Tibial artery (tissue), 4 donors: ENCODE results near the gene ATF6.

ENCODE experiments used
- DNase-seq, 2 donors: peaks; one replicate each; pipeline ENCODE4 v3.0.0-alpha.2; 2019
- H3K27ac ChIP-seq, 2 donors: fragments of 200-600 bp; sonication (generic) in 1 of 2; 1 replicate in 1 of 2; 2 replicates in 1 of 2; pipeline ENCODE4 v1.5.1; 2018 to 2019; ENCODE audit warnings: mild to moderate bottlenecking in 1 of 2
- H3K27me3 ChIP-seq, 2 donors: fragments of 200-600 bp; sonication (generic) in 1 of 2; one replicate each; pipeline versions ENCODE4 v1.5.1 to v1.6.0; 2016 to 2019
- H3K36me3 ChIP-seq, 3 donors: fragments of 200-600 bp; sonication (generic) in 2 of 3; one replicate each; pipeline ENCODE4 v1.5.1; 2016 to 2019; ENCODE audit warnings: mild to moderate bottlenecking in 2 of 3
- H3K4me1 ChIP-seq, 4 donors: fragments of 200-600 bp; sonication (generic) in 2 of 4; 1 replicate in 3 of 4; 2 replicates in 1 of 4; pipeline ENCODE4 v1.5.1; 2016 to 2019
- H3K4me3 ChIP-seq, 2 donors: fragments of 200-600 bp; sonication (generic) in 1 of 2; 1 replicate in 1 of 2; 2 replicates in 1 of 2; pipeline ENCODE4 v1.5.1; 2018 to 2019; ENCODE audit warnings: mild to moderate bottlenecking in 2 of 2
- H3K9me3 ChIP-seq, 3 donors: fragments of 200-600 bp; sonication (generic) in 1 of 3; one replicate each; pipeline ENCODE4 v1.5.1; 2016 to 2019
- intact Hi-C: fragments of 100-400 bp; cut with DNase I; formaldehyde crosslinking; loops from one replicate; pipeline ENCODE4 v1.15.0; 2023; ENCODE audit warnings: low total_unique reads
- TF ChIP-seq, protein P1 (sequence below), 2 experiments: fragments of 200-600 bp in 1 of 2; fragments of 450-650 bp in 1 of 2; IDR thresholded peaks; one replicate each; pipeline ENCODE4 v1.5.1; 2017 to 2019; ENCODE audit warnings: antibody characterized with exemption in 2 of 2, mild to moderate bottlenecking in 1 of 2, moderate library complexity in 1 of 2

ATF6 gene

DNA sequence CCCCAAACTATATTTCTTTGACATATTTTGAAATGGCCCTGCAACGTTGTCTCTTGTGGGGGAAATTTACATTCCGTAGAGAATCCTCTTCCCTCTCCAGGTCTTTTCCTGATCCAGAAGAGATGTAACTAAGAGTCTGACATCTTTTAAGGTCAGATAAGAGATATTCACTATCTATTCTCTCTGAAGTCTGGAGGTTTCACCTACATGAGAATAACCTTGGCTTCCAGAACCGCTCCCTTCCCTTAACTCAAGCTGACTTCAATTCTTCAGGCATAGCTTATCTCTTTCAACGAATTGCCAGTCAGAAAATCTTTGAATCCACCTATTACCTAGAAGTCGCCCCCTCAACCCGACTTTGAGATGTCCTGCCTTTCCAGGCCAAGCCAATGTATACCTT, 34.9 kb upstream of the ATF6 start:
- no peak for DNase-seq
- no peaks in the 10 kb centered on the region for H3K9me3 ChIP-seq
- peaks cover 0 to 3% of the 10 kb centered on the region in 2 donors for H3K27me3 ChIP-seq
- peaks cover 0 to 12% (median 2%) of the 10 kb centered on the region in 4 donors for H3K4me1 ChIP-seq
- no peak overlapping the region for H3K4me3 ChIP-seq
- TF ChIP-seq, protein P1, sequence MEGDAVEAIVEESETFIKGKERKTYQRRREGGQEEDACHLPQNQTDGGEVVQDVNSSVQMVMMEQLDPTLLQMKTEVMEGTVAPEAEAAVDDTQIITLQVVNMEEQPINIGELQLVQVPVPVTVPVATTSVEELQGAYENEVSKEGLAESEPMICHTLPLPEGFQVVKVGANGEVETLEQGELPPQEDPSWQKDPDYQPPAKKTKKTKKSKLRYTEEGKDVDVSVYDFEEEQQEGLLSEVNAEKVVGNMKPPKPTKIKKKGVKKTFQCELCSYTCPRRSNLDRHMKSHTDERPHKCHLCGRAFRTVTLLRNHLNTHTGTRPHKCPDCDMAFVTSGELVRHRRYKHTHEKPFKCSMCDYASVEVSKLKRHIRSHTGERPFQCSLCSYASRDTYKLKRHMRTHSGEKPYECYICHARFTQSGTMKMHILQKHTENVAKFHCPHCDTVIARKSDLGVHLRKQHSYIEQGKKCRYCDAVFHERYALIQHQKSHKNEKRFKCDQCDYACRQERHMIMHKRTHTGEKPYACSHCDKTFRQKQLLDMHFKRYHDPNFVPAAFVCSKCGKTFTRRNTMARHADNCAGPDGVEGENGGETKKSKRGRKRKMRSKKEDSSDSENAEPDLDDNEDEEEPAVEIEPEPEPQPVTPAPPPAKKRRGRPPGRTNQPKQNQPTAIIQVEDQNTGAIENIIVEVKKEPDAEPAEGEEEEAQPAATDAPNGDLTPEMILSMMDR (IDR thresholded peaks at IDR 0.05): no peak
- H3K36me3 ChIP-seq: no peaks in the 10 kb centered on the region
- intact Hi-C loops: no loop called here
- no peak overlapping the region for H3K27ac ChIP-seq

- Histone ChIP-seq H3K36me3 (no peaks in the 10 kb centered on the region), H3K27ac (no peak overlapping the region), H3K4me3 (no peak overlapping the region), H3K9me3 (no peaks in the 10 kb centered on the region), H3K27me3 (peaks cover 0 to 3% of the 10 kb centered on the region in 2 donors), H3K4me1 (peaks cover 0 to 7% (median 2%) of the 10 kb centered on the region in 4 donors)
- TF ChIP-seq, protein P1 (IDR thresholded peaks at IDR 0.05): no peak
- intact Hi-C loops: no loop called here
- no peak for DNase-seq
These were observed 34.0 kb upstream of the ATF6 start for GRCh38 chr1:161731981-161732718.

DNA sequence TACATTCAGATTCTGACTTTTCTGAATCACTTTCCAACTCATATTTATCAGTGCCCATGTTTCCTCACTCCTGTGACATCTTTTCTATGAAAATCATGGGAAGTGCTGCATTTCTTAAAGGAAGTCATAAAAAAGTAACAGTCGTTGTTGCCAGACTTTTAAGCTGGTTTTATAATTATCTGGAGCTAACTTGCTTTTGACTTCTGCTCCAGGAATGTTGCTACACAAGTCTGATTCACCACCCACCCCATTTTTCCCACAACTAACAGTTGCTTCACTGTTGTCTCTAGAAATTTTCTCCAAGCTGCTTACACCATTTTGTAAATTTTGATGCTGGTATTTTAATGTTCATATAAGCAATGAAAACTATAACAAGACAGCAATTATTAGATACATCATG, 32.6 kb upstream of the ATF6 start:
- intact Hi-C loops: no loop called here
- Histone ChIP-seq H3K27ac (no peak overlapping the region), H3K4me1 (no peaks in the 10 kb centered on the region), H3K9me3 (no peaks in the 10 kb centered on the region), H3K27me3 (peaks cover 0 to 10% of the 10 kb centered on the region in 2 donors), H3K4me3 (no peak overlapping the region), H3K36me3 (no peaks in the 10 kb centered on the region)
- TF ChIP-seq, protein P1 (IDR thresholded peaks at IDR 0.05): no peak
- DNase-seq: no peak

GRCh38 chr1:161735837-161736236, 30.3 kb upstream of the ATF6 start:
- no peak for DNase-seq
- intact Hi-C loops: no loop called here

DNA sequence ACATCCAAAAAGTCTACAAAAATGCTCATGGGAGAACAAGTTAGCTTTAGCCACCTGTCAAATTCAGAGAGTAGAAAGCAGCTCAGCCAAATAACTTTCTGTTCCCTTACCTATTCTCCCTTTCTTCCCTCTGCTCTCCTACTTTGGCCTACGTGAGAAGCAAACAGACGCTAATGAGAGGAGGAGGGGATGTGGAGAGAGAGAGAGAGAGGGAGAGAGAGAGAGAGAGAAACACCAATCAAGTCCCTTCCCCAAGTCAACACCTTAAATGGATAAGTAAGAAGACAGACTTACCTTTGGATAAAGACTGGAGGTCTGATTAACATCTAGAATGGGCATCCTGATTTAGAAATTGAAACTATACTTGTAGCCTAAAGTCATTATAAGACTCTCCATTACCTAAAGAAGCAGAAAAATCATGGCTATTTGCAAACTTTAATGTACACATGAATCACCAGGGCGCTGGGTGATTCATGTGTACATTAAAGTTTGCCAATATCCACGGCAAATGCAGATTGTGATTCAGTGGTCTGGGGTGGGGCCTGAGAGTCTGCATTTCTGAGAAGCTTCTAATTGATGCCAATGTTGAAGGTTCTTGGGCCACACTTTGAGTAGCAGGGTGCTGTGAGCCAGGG, 29.7 kb upstream of the ATF6 start:
- Histone ChIP-seq H3K36me3 (no peaks in the 10 kb centered on the region), H3K4me1 (no peaks in the 10 kb centered on the region), H3K27ac (no peak overlapping the region), H3K9me3 (no peaks in the 10 kb centered on the region), H3K27me3 (peaks cover 0 to 17% of the 10 kb centered on the region in 2 donors), H3K4me3 (no peak overlapping the region)
- TF ChIP-seq, protein P1 (IDR thresholded peaks at IDR 0.05): no peak
- intact Hi-C loops: no loop called here
- no peak for DNase-seq

More at GRCh38 chr1:161735837-161736236, 30.3 kb upstream of the ATF6 start:
- TF ChIP-seq, protein P1 (IDR thresholded peaks at IDR 0.05): no peak
- H3K27ac ChIP-seq: no peak overlapping the region
- no peaks in the 10 kb centered on the region for H3K4me1 ChIP-seq
- H3K36me3 ChIP-seq: no peaks in the 10 kb centered on the region
- no peak overlapping the region for H3K4me3 ChIP-seq
- H3K27me3 ChIP-seq: peaks cover 0 to 17% of the 10 kb centered on the region in 2 donors
- H3K9me3 ChIP-seq: no peaks in the 10 kb centered on the region
